ENCODE data around the gene LY6G5B. TPM values are rescaled to one million over a fixed set of nuclear protein-coding genes. Genes with fewer than 3 reads are reported as not detected.
A peak's percentile ranks its signal among the peaks of the same experiment; 100 is the strongest.

Gene LY6G5B, protein sequence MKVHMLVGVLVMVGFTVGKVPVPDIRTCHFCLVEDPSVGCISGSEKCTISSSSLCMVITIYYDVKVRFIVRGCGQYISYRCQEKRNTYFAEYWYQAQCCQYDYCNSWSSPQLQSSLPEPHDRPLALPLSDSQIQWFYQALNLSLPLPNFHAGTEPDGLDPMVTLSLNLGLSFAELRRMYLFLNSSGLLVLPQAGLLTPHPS
- 2.8 and 8.6 TPM in 2 replicates for total RNA-seq (ENCODE audit: low replicate concordance)

GRCh38 chr6:31669676-31670075, at the start of gene LY6G5B:
Gene LY6G5B, plus strand, starts transcription at chr6:31669976. Its CDS starts 975 bp downstream, at chr6:31670951.
- Mint-ChIP-seq H3K9me3 (no peaks in the 10 kb centered on the region), H3K4me1 (peaks cover 10% of the 10 kb centered on the region), H3K4me3 (no peak within 1 kb of the TSS), H3K27ac (no peak within 1 kb of the TSS), H3K36me3 (peaks cover 23% of the 10 kb centered on the region), H3K27me3 (ENCODE audit: insufficient read depth, low read depth) (peaks cover under 1% of the 10 kb centered on the region)
- Histone ChIP-seq H3K9ac (no peak within 1 kb of the TSS), H3K36me3 (no peaks in the 10 kb centered on the region), H3K4me3 (no peak within 1 kb of the TSS), H3K79me2 (ENCODE audit: low read depth) (peaks cover 33% of the 10 kb centered on the region), H3K9me3 (ENCODE audit: low read depth) (no peaks in the 10 kb centered on the region), H3K27ac (no peak within 1 kb of the TSS), H3K4me2 (no peak within 1 kb of the TSS), H3K27me3 (no peaks in the 10 kb centered on the region), H3F3A (ENCODE audit: low read depth) (peaks cover 10% of the 10 kb centered on the region), H4K20me1 (ENCODE audit: low read depth) (no peaks in the 10 kb centered on the region), H3K4me1 (no peaks in the 10 kb centered on the region), H2AFZ (replicated peaks) (no peak within 1 kb of the TSS)
- no peak for DNase-seq (ENCODE audit: low spot score)
- TF ChIP-seq EZH2 (IDR thresholded peaks at IDR 0.05) (no peak), CTCF (IDR thresholded peaks at IDR 0.05) (no peak)

- peak within 1 kb of the TSS; percentile 89 for H3K4me3 ChIP-seq
- no peaks in the 10 kb centered on the region for H3K27me3 ChIP-seq
- peaks cover 11% of the 10 kb centered on the region for H3K4me1 ChIP-seq
- H4K20me1 ChIP-seq (ENCODE audit: low read depth), result peaks cover 35% of the 10 kb centered on the region
- peak within 1 kb of the TSS; percentile 100 for H3K27ac ChIP-seq
- peak; percentile 90 for DNase-seq (ENCODE audit: low spot score)
- Mint-ChIP-seq H3K36me3 (peaks cover 26% of the 10 kb centered on the region), H3K4me3 (peak within 1 kb of the TSS; percentile 91), H3K27me3 (ENCODE audit: insufficient read depth, low read depth) (peaks cover 3% of the 10 kb centered on the region), H3K4me1 (peaks cover 24% of the 10 kb centered on the region), H3K9me3 (no peaks in the 10 kb centered on the region), H3K27ac (peak within 1 kb of the TSS; percentile 98)
- peak within 1 kb of the TSS; percentile 97 for H3K9ac ChIP-seq
- TF ChIP-seq EZH2phosphoT487 (IDR thresholded peaks at IDR 0.05) (no peak), CTCF (IDR thresholded peaks at IDR 0.05) (no peak), EZH2 (IDR thresholded peaks at IDR 0.05) (no peak)
- peaks cover 47% of the 10 kb centered on the region for H3F3A ChIP-seq (ENCODE audit: low read depth)
- H3K4me2 ChIP-seq, result peak within 1 kb of the TSS; percentile 93
- H3K79me2 ChIP-seq (ENCODE audit: low read depth), result peaks cover 57% of the 10 kb centered on the region
- H3K9me3 ChIP-seq (ENCODE audit: low read depth), result no peaks in the 10 kb centered on the region
- H2AFZ ChIP-seq (replicated peaks), result peak within 1 kb of the TSS; percentile 40
- peaks cover 16% of the 10 kb centered on the region for H3K36me3 ChIP-seq
These were observed 49.0 kb upstream of the LY6G5B start, which contains the start of gene PRRC2A for GRCh38 chr6:31620586-31621319. Gene PRRC2A, plus strand, starts transcription at chr6:31620715. Its CDS starts 2,075 bp downstream, at chr6:31622790.

GRCh38 chr6:31621320-31621939, 48.3 kb upstream of the LY6G5B start:
- peaks cover 20% of the 10 kb centered on the region for H3K4me1 Mint-ChIP-seq
- Histone ChIP-seq H3K9ac (peak overlapping the region; percentile 97), H3K27ac (peak overlapping the region; percentile 100), H2AFZ (replicated peaks) (no peak overlapping the region), H3K36me3 (peaks cover 21% of the 10 kb centered on the region), H3K4me1 (peaks cover 11% of the 10 kb centered on the region), H4K20me1 (ENCODE audit: low read depth) (peaks cover 41% of the 10 kb centered on the region), H3K4me3 (peak overlapping the region; percentile 89), H3K4me2 (peak overlapping the region; percentile 93), H3K27me3 (no peaks in the 10 kb centered on the region), H3K79me2 (ENCODE audit: low read depth) (peaks cover 63% of the 10 kb centered on the region), H3F3A (ENCODE audit: low read depth) (peaks cover 53% of the 10 kb centered on the region), H3K9me3 (ENCODE audit: low read depth) (no peaks in the 10 kb centered on the region)
- H3K9me3 Mint-ChIP-seq, result no peaks in the 10 kb centered on the region
- peaks cover 4% of the 10 kb centered on the region for H3K27me3 Mint-ChIP-seq (ENCODE audit: insufficient read depth, low read depth)
- H3K4me3 Mint-ChIP-seq, result peak overlapping the region; percentile 91
- peaks cover 33% of the 10 kb centered on the region for H3K36me3 Mint-ChIP-seq
- DNase-seq (ENCODE audit: low spot score), result no peak
- peak overlapping the region; percentile 68 for H3K27ac Mint-ChIP-seq
- TF ChIP-seq EZH2phosphoT487 (IDR thresholded peaks at IDR 0.05) (no peak), EZH2 (IDR thresholded peaks at IDR 0.05) (no peak), CTCF (IDR thresholded peaks at IDR 0.05) (no peak)

Measured in neural progenitor cell (in vitro differentiated cells).